ENCODE measurements around the gene CALM1.

CALM1 gene

DNA sequence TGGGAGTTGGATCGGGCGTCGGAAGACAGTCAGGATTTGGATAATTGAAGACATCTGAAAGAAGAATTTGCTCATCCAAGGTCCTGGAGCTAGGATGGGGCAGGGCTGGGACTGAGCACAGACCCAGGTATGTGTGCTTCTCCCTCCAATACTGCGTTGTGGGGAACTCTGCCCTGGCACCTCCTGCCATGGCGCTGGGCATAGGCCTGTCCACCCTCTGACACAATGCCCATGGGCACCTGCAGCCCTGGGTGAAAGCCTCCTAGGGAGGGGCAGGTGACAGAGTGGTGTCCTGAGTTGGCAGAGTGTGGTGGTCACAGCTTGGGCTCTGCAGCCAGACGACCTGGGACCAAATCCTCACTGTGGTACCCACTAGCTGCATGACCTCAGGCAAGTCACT is 53.3 kb downstream of the CALM1 start:
- no peak overlapping the region for H3K27ac ChIP-seq (ENCODE audit: low read depth, low read length)
- no peaks in the 10 kb centered on the region for H3K9me3 ChIP-seq (ENCODE audit: insufficient read depth, low read length)
- no peaks in the 10 kb centered on the region for H3K36me3 ChIP-seq (ENCODE audit: low read length)
- no peak for TF ChIP-seq EZH2phosphoT487 (conservative IDR thresholded peaks at IDR 0.05; ENCODE audit: low read length)
- no peak for TF ChIP-seq CTCF (IDR thresholded peaks at IDR 0.05; ENCODE audit: insufficient read depth, low read length, poor library complexity, severe bottlenecking)
- H3K79me2 ChIP-seq (ENCODE audit: insufficient read depth, low read length), result no peaks in the 10 kb centered on the region
- H4K20me1 ChIP-seq (ENCODE audit: low read depth, low read length), result no peaks in the 10 kb centered on the region
- no peak overlapping the region for H3K9ac ChIP-seq (ENCODE audit: low read length)
- no peak overlapping the region for H2AFZ ChIP-seq (ENCODE audit: low read depth, low read length, severe bottlenecking)
- H3K4me2 ChIP-seq (ENCODE audit: low read depth, low read length, poor library complexity, severe bottlenecking), result no peak overlapping the region
- no peaks in the 10 kb centered on the region for H3F3A ChIP-seq (ENCODE audit: insufficient read depth)
- no peaks in the 10 kb centered on the region for H3K27me3 ChIP-seq (ENCODE audit: low read length)
- H3K9me2 ChIP-seq (replicated peaks; ENCODE audit: insufficient read depth, low read length), result no peaks in the 10 kb centered on the region
- no peak overlapping the region for H3K4me3 ChIP-seq (ENCODE audit: insufficient read depth, low read length, poor library complexity, severe bottlenecking)

DNA sequence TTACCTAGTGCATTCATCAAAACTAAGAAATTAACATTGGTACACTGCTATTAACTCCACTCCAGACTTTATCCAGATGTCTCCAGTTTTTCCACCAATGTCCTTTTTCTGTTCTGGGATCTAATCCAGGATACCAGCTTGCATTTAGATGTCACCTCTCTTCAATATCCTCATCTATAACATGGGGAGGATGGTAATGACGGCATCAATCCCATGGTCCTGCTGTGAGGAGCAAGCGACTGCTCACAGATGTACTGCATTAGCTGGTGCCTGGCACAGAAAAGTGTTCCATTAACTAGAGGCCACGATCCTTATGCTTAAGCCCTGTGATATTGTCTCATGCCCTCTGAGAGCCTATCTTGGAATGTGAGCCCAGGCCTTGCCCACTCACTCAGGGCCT is 53.8 kb downstream of the CALM1 start:
- no peaks in the 10 kb centered on the region for H3K9me3 ChIP-seq (ENCODE audit: insufficient read depth, low read length)
- H3K27ac ChIP-seq (ENCODE audit: low read depth, low read length), result no peak overlapping the region
- no peaks in the 10 kb centered on the region for H3K9me2 ChIP-seq (replicated peaks; ENCODE audit: insufficient read depth, low read length)
- no peak overlapping the region for H3K9ac ChIP-seq (ENCODE audit: low read length)
- no peak overlapping the region for H3K4me2 ChIP-seq (ENCODE audit: low read depth, low read length, poor library complexity, severe bottlenecking)
- H3K79me2 ChIP-seq (ENCODE audit: insufficient read depth, low read length), result no peaks in the 10 kb centered on the region
- no peaks in the 10 kb centered on the region for H3K27me3 ChIP-seq (ENCODE audit: low read length)
- H3K36me3 ChIP-seq (ENCODE audit: low read length), result no peaks in the 10 kb centered on the region
- no peak overlapping the region for H2AFZ ChIP-seq (ENCODE audit: low read depth, low read length, severe bottlenecking)
- H3F3A ChIP-seq (ENCODE audit: insufficient read depth), result no peaks in the 10 kb centered on the region
- H3K4me3 ChIP-seq (ENCODE audit: insufficient read depth, low read length, poor library complexity, severe bottlenecking), result no peak overlapping the region
- H4K20me1 ChIP-seq (ENCODE audit: low read depth, low read length), result no peaks in the 10 kb centered on the region
- TF ChIP-seq CTCF (IDR thresholded peaks at IDR 0.05; ENCODE audit: insufficient read depth, low read length, poor library complexity, severe bottlenecking) (no peak), EZH2phosphoT487 (conservative IDR thresholded peaks at IDR 0.05; ENCODE audit: low read length) (no peak)

- no peaks in the 10 kb centered on the region for H4K20me1 ChIP-seq (ENCODE audit: low read depth, low read length)
- no peaks in the 10 kb centered on the region for H3F3A ChIP-seq (ENCODE audit: insufficient read depth)
- TF ChIP-seq CTCF (IDR thresholded peaks at IDR 0.05; ENCODE audit: insufficient read depth, low read length, poor library complexity, severe bottlenecking) (no peak), EZH2phosphoT487 (conservative IDR thresholded peaks at IDR 0.05; ENCODE audit: low read length) (no peak)
- no peak overlapping the region for H3K4me3 ChIP-seq (ENCODE audit: insufficient read depth, low read length, poor library complexity, severe bottlenecking)
- no peaks in the 10 kb centered on the region for H3K27me3 ChIP-seq (ENCODE audit: low read length)
- no peak overlapping the region for H3K27ac ChIP-seq (ENCODE audit: low read depth, low read length)
- H3K4me2 ChIP-seq (ENCODE audit: low read depth, low read length, poor library complexity, severe bottlenecking), result no peak overlapping the region
- no peak overlapping the region for H3K9ac ChIP-seq (ENCODE audit: low read length)
- no peaks in the 10 kb centered on the region for H3K9me2 ChIP-seq (replicated peaks; ENCODE audit: insufficient read depth, low read length)
- no peak overlapping the region for H2AFZ ChIP-seq (ENCODE audit: low read depth, low read length, severe bottlenecking)
- H3K79me2 ChIP-seq (ENCODE audit: insufficient read depth, low read length), result no peaks in the 10 kb centered on the region
- H3K36me3 ChIP-seq (ENCODE audit: low read length), result no peaks in the 10 kb centered on the region
- H3K9me3 ChIP-seq (ENCODE audit: insufficient read depth, low read length), result no peaks in the 10 kb centered on the region
Observed at GRCh38 chr14:90451443-90451842, 54.6 kb downstream of the CALM1 start.

- Histone ChIP-seq H3K36me3 (ENCODE audit: low read length) (no peaks in the 10 kb centered on the region), H3K9me3 (ENCODE audit: insufficient read depth, low read length) (no peaks in the 10 kb centered on the region), H3K9ac (ENCODE audit: low read length) (no peak overlapping the region), H3K79me2 (ENCODE audit: insufficient read depth, low read length) (no peaks in the 10 kb centered on the region), H4K20me1 (ENCODE audit: low read depth, low read length) (no peaks in the 10 kb centered on the region), H3K9me2 (replicated peaks; ENCODE audit: insufficient read depth, low read length) (no peaks in the 10 kb centered on the region), H3K4me3 (ENCODE audit: insufficient read depth, low read length, poor library complexity, severe bottlenecking) (no peak overlapping the region), H3F3A (ENCODE audit: insufficient read depth) (no peaks in the 10 kb centered on the region), H3K27ac (ENCODE audit: low read depth, low read length) (no peak overlapping the region), H3K4me2 (ENCODE audit: low read depth, low read length, poor library complexity, severe bottlenecking) (no peak overlapping the region), H3K27me3 (ENCODE audit: low read length) (no peaks in the 10 kb centered on the region), H2AFZ (ENCODE audit: low read depth, low read length, severe bottlenecking) (no peak overlapping the region)
- TF ChIP-seq EZH2phosphoT487 (conservative IDR thresholded peaks at IDR 0.05; ENCODE audit: low read length), result no peak
- TF ChIP-seq CTCF (IDR thresholded peaks at IDR 0.05; ENCODE audit: insufficient read depth, low read length, poor library complexity, severe bottlenecking), result no peak
Observed at GRCh38 chr14:90451961-90452360, 55.1 kb downstream of the CALM1 start.
